C4-2B (cell line): ENCODE measurements around the gene NUDCD3.
A peak's percentile ranks its signal among the peaks of the same experiment; 100 is the strongest.

ENCODE experiments used
- H3K27ac ChIP-seq: fragments of 450-650 bp; 2 replicates; pipeline ENCODE4 v1.5.1; 2017
- CTCF ChIP-seq: fragments of 450-650 bp; conservative IDR thresholded peaks from 2 replicates; pipeline ENCODE4 v1.5.1; 2017; ENCODE audit warnings: mild to moderate bottlenecking
- ZFX ChIP-seq: fragments of 450-650 bp; IDR thresholded peaks from 2 replicates; pipeline ENCODE4 v1.6.1; 2017

NUDCD3 gene

GRCh38 chr7:44469461-44470134, 20.9 kb downstream of the NUDCD3 start:
- TF ChIP-seq CTCF: no peak
- no peak for TF ChIP-seq ZFX
- H3K27ac ChIP-seq: no peak overlapping the region

- TF ChIP-seq ZFX (no peak), CTCF (no peak)
- no peak overlapping the region for H3K27ac ChIP-seq
Observed at GRCh38 chr7:44467217-44467548, 23.3 kb downstream of the NUDCD3 start.

GRCh38 chr7:44466300-44467216, 23.9 kb downstream of the NUDCD3 start:
- H3K27ac ChIP-seq: no peak overlapping the region
- TF ChIP-seq ZFX (no peak), CTCF (no peak)

- TF ChIP-seq ZFX: no peak
- no peak for TF ChIP-seq CTCF
- H3K27ac ChIP-seq: no peak overlapping the region
Observed at GRCh38 chr7:44465490-44465889, 25.0 kb downstream of the NUDCD3 start.

GRCh38 chr7:44463169-44463808, 27.2 kb downstream of the NUDCD3 start:
- H3K27ac ChIP-seq: no peak overlapping the region
- TF ChIP-seq CTCF (peak; percentile 45), ZFX (no peak)

GRCh38 chr7:44461387-44461786, 29.1 kb downstream of the NUDCD3 start:
- H3K27ac ChIP-seq: no peak overlapping the region
- TF ChIP-seq ZFX: no peak
- no peak for TF ChIP-seq CTCF

- H3K27ac ChIP-seq: no peak overlapping the region
- no peak for TF ChIP-seq ZFX
- no peak for TF ChIP-seq CTCF
Observed at GRCh38 chr7:44460325-44460724, 30.1 kb downstream of the NUDCD3 start.
